Thyroid gland (tissue), 4 donors: ENCODE results near the gene RDM1.

ENCODE experiments used
- POLR2A ChIP-seq, 2 donors: fragments of 450-650 bp; IDR thresholded peaks; one replicate each; pipeline ENCODE4 v1.6.1; 2017; ENCODE audit warnings: antibody characterized with exemption in 2 of 2, mild to moderate bottlenecking in 2 of 2, moderate library complexity in 1 of 2
- TF ChIP-seq, protein P1 (sequence below), 6 experiments: fragments of 200-600 bp in 3 of 6; fragments of 450-650 bp in 3 of 6; sonication (generic) in 3 of 6; IDR thresholded peaks; one replicate each; pipeline ENCODE4 v1.5.1; 2016 to 2019; ENCODE audit warnings: antibody characterized with exemption in 6 of 6, mild to moderate bottlenecking in 2 of 6, inconsistent platforms in 1 of 6, moderate library complexity in 1 of 6

DNA sequence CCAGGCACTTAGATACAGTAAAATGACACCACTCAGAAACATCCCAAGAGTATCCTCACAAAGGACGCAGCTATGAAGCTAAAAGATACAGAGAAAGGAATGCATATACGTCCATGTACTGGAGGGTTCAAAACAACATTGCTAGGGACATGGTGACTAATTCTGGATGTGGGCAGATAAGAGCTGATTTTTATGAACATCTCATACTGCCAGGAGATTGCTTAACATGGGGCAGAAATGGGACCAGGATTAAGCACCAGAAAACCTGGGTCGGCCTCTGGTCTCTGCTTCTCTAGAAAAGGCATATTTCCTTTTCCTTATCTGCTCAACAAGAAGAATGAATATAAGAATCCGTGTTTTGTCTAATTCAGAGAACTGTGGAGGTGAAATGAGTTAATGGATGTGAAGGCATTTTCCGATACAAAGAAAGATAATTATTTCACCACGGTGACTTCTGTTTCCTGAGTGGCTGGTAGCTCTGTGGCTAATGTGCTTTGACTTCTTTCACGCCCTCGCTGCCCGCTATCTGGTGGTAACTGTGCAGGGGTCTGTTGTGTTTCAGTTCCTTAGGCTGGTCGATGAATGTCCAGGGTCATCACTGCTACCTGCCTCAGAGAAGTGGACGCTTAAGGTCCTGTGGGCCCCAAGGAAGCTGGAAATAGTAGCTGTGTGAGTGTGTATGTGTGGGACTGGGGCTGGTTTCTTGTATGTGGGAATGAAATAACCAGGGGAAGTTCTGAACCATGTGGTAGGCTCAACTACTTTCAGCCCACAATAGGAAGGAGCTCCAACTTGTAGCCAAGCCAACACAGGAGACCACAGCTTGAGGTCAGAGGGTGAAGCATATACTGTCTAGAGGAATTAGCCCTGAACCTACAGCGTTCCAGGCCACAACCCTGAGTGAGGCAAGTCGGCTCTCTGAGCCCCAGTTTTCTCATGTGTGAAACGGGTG lies 34.7 kb downstream of the RDM1 start:
- no peak for TF ChIP-seq POLR2A (IDR thresholded peaks at IDR 0.05)
- TF ChIP-seq, protein P1, sequence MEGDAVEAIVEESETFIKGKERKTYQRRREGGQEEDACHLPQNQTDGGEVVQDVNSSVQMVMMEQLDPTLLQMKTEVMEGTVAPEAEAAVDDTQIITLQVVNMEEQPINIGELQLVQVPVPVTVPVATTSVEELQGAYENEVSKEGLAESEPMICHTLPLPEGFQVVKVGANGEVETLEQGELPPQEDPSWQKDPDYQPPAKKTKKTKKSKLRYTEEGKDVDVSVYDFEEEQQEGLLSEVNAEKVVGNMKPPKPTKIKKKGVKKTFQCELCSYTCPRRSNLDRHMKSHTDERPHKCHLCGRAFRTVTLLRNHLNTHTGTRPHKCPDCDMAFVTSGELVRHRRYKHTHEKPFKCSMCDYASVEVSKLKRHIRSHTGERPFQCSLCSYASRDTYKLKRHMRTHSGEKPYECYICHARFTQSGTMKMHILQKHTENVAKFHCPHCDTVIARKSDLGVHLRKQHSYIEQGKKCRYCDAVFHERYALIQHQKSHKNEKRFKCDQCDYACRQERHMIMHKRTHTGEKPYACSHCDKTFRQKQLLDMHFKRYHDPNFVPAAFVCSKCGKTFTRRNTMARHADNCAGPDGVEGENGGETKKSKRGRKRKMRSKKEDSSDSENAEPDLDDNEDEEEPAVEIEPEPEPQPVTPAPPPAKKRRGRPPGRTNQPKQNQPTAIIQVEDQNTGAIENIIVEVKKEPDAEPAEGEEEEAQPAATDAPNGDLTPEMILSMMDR (IDR thresholded peaks at IDR 0.05), result no peak
